Activated effector memory CD4-positive, alpha-beta T cell treated with Interleukin-2 at 50 U/mL for 16 hours (primary cell): ENCODE results near the gene NQO2.
"Not testable (repeated sequence)": the region's sequence is repeated elsewhere in the genome, so short reads cannot be mapped to it uniquely, and the experiment has no call there.

Source experiments
- DNase-seq: peaks from one replicate; pipeline ENCODE4 v3.0.0-alpha.2; 2020

NQO2 gene

DNA sequence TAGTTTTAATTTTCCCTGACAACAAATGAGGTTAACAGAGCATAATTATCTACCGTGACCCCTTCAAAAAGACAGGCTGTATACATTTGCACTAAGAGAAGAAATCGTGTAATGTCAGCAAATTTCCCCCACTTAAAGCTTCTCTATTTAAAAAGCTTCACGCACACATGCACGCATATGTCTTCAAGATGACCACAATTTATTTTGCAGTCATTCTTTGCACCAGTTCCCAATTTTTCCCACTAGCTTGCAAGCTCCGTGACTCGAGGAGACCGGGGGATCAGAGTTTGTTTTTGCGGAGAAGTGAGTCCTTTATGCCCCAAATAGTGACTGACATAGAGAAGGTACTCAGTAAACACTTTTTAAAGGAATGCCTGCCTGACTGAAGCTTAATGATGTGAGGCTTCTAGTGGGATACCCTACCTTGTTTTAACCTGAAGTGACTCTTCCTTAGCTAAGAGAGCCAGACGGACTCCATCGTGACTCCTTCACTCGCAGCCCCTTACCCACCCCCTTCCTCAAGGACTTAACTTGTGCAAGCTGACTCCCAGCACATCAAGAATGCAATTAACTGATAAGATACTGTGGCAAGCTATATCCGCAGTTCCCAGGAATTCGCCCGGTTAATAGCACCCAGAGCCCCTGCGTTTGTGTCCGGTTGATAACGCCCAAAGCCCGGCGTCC lies 9.3 kb upstream of the NQO2 start:
- DNase-seq, result no peak

DNA sequence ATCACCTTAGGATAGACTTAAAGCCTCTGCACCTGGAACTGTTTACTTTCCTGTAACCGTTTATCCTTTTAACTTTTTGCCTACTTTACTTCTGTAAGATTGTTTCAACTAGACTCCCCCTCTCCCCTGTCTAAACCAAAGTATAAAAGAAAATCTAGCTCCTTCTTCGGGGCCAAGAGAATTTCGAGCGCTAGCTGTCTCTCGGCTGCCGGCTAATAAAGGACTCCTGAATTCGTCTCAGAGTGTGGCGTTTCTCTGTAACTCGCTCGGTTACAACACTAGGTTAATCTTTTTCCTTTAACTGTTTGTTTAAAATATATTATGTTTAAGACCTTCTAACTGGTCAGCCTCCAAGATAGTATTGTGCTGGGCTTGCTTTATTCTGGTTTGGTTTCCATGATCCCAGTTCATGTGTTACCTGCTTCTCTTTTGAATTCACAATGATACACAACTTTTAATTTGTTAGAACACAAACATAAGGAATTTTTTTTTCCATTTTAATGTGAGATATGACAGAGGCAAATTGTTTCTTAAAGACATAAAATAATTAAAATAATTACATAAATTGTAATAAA lies 8.7 kb upstream of the NQO2 start:
- DNase-seq, result no peak

- no peak for DNase-seq
Observed at GRCh38 chr6:2992330-2992979, 7.2 kb upstream of the NQO2 start.

GRCh38 chr6:2993755-2994317 lies 5.9 kb upstream of the NQO2 start:
- DNase-seq, result no peak

DNA sequence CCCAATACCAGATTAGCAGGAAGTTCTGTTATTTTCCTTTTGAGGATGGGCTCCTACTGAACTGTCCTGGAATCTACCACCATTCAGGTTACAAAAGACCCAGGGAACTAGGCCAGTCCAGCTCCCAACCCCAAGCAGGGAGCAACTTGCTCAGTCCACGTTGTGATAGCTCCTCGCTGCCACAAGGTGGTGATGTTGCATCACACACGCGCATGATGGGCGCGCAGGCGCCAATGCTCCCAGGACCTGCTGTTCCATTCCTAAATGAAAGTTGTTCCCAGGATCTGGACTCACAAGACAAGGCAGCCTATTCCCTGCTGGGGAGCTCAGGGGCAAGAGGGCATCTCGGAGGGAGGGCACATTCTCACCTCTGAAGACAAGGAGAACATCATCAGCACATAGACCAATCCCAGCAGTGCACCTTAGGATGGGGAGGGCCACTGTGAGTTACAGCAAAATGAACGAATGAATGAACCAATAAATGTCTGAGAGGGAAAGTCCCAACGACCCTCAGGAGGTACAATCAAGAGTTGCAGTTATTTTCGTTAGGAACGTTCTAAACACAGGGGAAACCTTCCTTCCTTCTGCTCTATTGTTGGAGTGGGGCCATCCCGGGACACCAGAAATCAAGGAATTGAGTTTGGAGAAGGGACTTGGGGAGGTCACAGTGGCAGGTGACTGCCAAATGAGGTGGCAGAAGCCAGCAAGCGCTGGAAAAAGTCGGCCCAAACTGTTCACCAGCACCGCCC lies 1.3 kb upstream of the NQO2 start:
- DNase-seq, result peak; percentile 44

DNA sequence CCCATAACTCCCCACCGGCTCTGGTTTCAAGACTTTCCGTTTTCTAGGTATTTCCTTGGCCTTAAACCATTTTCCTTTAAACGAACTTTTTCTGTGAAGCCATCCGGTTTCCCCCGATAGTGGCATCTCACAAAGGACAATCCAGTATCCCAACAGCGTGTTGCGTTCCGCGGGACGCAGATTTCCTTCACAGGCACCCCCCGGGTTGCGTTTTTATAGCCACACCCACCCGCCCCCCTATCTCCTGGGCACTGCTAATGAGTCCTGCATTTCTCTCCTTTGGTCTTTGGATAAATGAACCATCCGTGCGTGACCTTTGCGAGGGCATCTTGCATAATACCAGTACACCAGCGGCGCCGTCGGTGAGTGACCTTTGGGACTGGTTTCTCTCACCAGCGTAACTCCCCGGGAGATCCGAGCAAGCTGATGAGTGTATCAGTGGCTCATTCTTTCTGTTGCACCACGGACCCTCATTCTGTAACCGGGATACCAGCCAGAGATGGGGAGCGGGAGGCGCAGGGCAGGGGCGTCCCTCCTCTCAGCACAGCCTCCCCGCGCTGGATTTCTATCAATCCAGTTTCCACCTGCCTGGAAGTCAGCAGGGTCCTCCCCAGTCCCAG lies 586 bp upstream of the NQO2 start:
- no peak for DNase-seq

DNA sequence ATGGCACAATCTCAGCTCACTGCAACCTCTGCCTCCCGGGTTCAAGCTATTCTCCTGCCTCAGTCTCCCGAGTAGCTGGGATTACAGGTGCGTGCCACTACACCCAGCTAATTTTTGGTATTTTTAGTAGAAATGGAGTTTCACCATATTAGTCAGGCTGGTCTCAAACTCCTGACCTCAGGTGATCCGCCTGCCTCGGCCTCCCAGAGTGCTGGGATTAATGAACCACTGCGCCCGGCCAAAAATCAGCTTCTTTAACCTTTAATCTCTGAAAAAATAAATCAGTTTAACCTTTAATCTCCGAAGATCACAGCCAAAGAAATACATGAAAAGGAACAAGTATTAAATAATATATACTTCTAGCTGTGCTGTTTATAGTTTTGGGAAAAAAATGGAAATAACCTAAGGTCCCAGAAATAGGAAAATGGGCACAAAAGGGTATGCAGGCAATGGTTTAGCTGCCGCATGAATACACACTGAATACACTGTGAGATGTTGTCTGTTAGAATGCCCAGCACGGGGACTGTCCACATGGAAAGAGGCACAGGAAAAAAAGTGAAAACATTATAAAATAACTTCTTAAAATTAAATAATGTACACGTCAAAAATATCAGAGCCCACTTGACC lies 1.6 kb downstream of the NQO2 start:
- no peak for DNase-seq

- DNase-seq, result no peak
Observed at GRCh38 chr6:3001773-3002293, 2.1 kb downstream of the NQO2 start.

DNA sequence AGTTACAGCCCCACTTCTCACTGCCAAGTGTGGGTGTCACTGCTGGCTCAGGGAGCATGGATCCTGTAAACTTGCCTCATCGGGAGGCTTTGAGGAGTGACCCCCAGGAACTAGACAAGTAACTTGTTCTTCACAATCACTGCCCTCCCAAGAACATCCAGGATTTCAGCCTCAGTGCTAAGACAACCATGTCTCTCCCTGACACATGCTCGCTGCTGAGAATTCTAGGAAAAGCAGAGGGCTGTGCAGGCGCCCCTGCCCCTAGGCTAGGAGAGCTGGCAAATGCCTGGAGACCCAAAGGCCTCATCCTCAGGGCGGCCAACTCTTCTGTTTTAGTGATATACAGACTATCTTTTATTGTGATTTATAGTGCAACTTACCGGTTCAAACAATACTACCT lies 3.5 kb downstream of the NQO2 start:
- not testable (repeated sequence) for DNase-seq

DNA sequence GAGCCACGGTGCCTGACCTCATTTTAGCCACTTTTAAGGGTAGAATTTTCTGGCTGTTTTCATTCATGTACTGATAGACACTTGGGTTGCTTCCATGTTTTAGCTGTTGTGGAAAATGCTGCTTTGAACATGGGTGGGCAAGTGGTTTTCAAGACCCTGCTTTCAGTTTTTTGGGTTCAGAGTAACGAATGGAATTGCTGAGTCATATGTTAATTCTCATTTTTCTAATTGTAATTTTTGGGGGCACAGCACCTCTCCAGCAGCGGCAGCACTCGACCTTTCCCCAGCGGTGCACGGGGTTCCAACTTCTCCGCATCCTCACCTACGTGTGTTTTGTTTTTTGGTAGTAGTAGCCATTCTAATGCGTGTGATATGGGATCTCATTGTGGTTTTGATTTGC lies 5.4 kb downstream of the NQO2 start:
- DNase-seq, result no peak

GRCh38 chr6:3005874-3006273 lies 6.2 kb downstream of the NQO2 start:
- no peak for DNase-seq

DNA sequence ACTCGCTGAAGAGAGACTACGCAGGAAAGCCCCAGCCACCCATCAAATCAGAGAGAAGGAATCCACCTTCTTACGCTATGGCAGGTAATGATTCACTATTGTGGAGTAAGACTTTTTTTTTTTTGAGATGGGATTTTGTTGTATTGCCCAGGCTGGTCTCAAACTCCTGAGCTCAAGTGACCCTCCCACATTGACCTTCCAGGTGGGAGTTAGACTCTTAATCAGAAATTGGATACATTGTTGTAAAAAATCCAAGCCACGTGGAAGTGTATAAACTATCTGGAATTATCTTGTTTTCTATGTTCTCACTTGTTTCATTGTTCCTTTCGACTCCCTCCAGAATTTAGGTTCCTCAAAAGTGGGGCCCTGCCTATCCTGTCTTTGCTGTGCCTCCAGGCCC lies 6.8 kb downstream of the NQO2 start:
- DNase-seq, result no peak

DNA sequence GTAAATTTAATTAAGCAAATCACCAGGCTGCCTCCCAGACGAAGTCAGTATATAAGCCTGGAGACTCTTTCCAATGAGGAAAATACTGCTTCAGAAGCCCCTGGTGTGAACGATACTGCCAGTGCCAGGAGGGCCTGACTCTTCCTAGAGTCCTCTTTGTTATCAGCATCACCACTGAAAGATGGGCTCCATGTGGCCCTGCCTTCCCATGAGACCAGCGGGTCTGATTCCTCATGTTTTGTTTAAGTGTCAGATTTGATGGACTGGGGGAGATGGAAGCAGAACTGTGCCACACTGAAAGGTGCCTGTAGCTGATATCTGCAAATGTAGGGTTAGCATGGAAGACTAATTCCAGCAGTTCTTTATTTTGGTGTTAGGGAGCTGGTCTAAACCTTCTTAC lies 7.9 kb downstream of the NQO2 start:
- no peak for DNase-seq

- not testable (repeated sequence) for DNase-seq
Observed at GRCh38 chr6:3008712-3009265, 9.1 kb downstream of the NQO2 start.

GRCh38 chr6:3009930-3010329 lies 10.2 kb downstream of the NQO2 start:
- no peak for DNase-seq

DNA sequence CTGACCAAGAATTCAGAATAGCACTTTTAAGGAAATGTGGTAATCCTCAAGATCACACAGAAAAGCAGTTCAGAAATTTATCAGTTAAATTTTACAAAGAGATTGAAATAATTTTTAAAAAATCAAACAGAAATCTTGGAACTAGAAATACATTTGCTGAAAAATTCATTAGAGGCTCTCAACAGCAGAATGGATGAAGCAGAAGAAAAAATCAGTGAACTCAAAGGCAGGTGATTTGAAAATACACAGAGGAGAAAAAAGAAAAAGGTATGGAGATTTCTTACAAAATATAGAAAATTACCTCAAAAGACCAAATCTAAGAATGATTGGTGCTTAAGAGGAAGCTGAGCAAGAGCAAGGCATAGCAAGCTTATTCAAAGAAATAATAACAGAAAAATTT lies 11.5 kb downstream of the NQO2 start:
- DNase-seq, result no peak

- DNase-seq, result no peak
Observed at GRCh38 chr6:3011592-3011991, 11.9 kb downstream of the NQO2 start.

DNA sequence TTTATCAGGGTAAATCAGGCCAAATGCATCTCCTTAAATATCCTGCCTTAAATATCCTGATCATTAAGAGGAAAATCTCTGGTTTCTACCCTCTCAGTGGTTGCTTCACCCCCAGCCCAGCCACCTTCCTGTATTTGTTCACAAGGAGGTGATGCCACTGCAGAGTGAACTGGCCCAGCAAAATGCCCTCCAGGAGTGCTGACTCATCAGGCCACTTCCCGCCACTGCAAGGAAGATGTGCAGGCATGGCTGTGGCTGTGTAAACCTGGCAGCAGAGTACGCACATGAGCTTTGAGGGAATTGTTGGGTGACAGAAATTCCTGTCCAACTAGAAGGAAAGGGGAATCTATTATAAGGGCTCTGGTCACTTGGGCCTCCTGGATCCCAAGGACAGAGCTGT lies 13.8 kb downstream of the NQO2 start:
- no peak for DNase-seq

DNA sequence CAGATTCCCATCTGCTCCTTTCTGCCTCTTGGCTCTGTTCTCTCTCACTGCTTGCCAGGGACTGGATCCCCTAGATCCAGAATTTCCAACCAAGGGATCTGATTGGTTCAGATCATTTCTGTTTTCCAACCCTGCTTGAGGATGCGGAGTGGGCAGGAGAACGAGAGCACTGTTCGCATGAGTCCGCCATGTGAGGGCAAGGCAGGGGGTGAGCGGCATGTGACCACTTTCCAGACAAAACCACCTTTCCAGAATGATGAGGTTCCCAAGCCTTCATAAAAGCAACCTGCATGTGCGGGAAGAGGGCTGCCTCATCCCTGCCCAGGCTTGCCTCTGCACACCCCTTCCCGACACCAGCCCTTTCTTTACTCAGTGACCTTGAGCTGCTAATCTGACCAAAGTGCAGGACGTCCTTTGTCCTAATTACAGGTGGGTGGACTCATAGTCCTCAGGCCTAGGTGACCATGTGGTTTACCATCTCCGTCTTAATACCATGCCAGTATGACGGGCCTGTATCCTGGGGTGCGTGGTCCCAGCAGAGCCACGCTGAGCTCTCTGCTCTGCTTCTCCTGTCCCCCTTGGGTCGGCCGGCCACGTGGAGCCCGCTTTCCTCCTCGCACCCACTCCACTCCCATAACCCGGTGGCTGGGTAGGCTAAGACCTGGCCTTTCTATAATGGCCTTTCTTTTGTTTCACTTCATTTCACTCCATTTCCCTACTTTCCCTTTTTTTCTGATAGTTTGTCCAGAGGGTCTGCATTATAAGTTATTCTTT lies 14.4 kb downstream of the NQO2 start:
- DNase-seq, result no peak

- DNase-seq, result no peak
Observed at GRCh38 chr6:3014675-3015066, 15.0 kb downstream of the NQO2 start.

DNA sequence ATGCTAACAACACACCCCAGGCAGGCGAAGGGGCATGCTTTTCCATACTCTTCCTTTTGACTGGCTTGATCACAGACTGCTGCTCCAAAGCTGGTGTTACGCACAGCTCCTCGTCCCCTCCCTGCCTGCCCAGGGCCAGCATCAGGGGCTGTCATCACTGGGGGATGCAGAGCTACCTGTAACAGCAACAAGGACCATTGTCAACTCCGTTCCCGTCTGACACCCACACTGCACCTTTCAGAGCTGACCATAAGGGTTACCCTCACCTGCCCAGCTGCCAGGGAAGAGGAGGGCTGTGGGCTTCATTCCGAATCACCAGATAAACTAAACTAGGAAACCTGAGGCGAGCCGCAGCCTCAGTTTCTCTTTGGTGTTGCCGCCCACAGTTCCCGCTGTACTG lies 15.4 kb downstream of the NQO2 start:
- no peak for DNase-seq
